Measurements from ENCODE around the gene THAP8.

The THAP8 gene

GRCh38 chr19:36019061-36019670, 34.9 kb downstream of the THAP8 start:
- TF ChIP-seq CTCF (IDR thresholded peaks at IDR 0.05; ENCODE audit: low read depth, low read length, poor library complexity, severe bottlenecking) = no peak
- TF ChIP-seq EZH2phosphoT487 (IDR thresholded peaks at IDR 0.05; ENCODE audit: borderline replicate concordance, low read length) = no peak

GRCh38 chr19:36014012-36014924, 39.8 kb downstream of the THAP8 start, which contains the start of gene ALKBH6:
TSS of gene ALKBH6 (minus strand) at chr19:36014213. CDS start at chr19:36013397, 816 bp downstream.
- Histone ChIP-seq H3K79me2 (ENCODE audit: control insufficient read depth, low read length) (peaks cover 28% of the 10 kb centered on the region), H3K9me3 (ENCODE audit: control insufficient read depth, insufficient read depth, low read length) (no peaks in the 10 kb centered on the region), H3K27me3 (ENCODE audit: control insufficient read depth, low read length) (no peaks in the 10 kb centered on the region), H4K20me1 (ENCODE audit: control insufficient read depth, insufficient read depth, low read depth, low read length) (no peaks in the 10 kb centered on the region), H3K9me2 (replicated peaks; ENCODE audit: control insufficient read depth, low read length) (no peaks in the 10 kb centered on the region), H3F3A (ENCODE audit: control insufficient read depth, insufficient read depth) (0 out of 2 replicates have a peak, but pooled peaks cover 5% of the 10 kb centered on the region), H3K36me3 (ENCODE audit: control insufficient read depth, low read length) (peaks cover 11% of the 10 kb centered on the region), H3K4me1 (ENCODE audit: control insufficient read depth, low read length) (peaks cover 21% of the 10 kb centered on the region), H3K4me3 (ENCODE audit: low read length) (peak within 1 kb of the TSS; percentile 90), H3K4me2 (ENCODE audit: low read length) (peak within 1 kb of the TSS; percentile 84), H3K27ac (ENCODE audit: low read depth, low read length) (peak within 1 kb of the TSS; percentile 33)
- TF ChIP-seq EZH2phosphoT487 (IDR thresholded peaks at IDR 0.05; ENCODE audit: borderline replicate concordance, low read length) (no peak), CTCF (IDR thresholded peaks at IDR 0.05; ENCODE audit: low read depth, low read length, poor library complexity, severe bottlenecking) (no peak)

More at GRCh38 chr19:36019061-36019670, 34.9 kb downstream of the THAP8 start:
- Histone ChIP-seq H3K9me3 (ENCODE audit: control insufficient read depth, insufficient read depth, low read length) (no peaks in the 10 kb centered on the region), H3K27ac (ENCODE audit: low read depth, low read length) (no peak overlapping the region), H3F3A (ENCODE audit: control insufficient read depth, insufficient read depth) (no peaks in the 10 kb centered on the region), H3K27me3 (ENCODE audit: control insufficient read depth, low read length) (no peaks in the 10 kb centered on the region), H3K4me3 (ENCODE audit: low read length) (no peak overlapping the region), H3K4me1 (ENCODE audit: control insufficient read depth, low read length) (peaks cover 13% of the 10 kb centered on the region), H3K9me2 (replicated peaks; ENCODE audit: control insufficient read depth, low read length) (no peaks in the 10 kb centered on the region), H4K20me1 (ENCODE audit: control insufficient read depth, insufficient read depth, low read depth, low read length) (no peaks in the 10 kb centered on the region), H3K4me2 (ENCODE audit: low read length) (no peak overlapping the region), H3K79me2 (ENCODE audit: control insufficient read depth, low read length) (peaks cover 18% of the 10 kb centered on the region), H3K36me3 (ENCODE audit: control insufficient read depth, low read length) (peaks cover 23% of the 10 kb centered on the region)

- Histone ChIP-seq H3K27ac (ENCODE audit: low read depth, low read length) (no peak overlapping the region), H3K9me3 (ENCODE audit: control insufficient read depth, insufficient read depth, low read length) (no peaks in the 10 kb centered on the region), H3F3A (ENCODE audit: control insufficient read depth, insufficient read depth) (0 out of 2 replicates have a peak, but pooled peaks cover 5% of the 10 kb centered on the region), H3K4me3 (ENCODE audit: low read length) (peak overlapping the region; percentile 90), H3K4me1 (ENCODE audit: control insufficient read depth, low read length) (peaks cover 21% of the 10 kb centered on the region), H3K4me2 (ENCODE audit: low read length) (peak overlapping the region; percentile 84), H4K20me1 (ENCODE audit: control insufficient read depth, insufficient read depth, low read depth, low read length) (no peaks in the 10 kb centered on the region), H3K9me2 (replicated peaks; ENCODE audit: control insufficient read depth, low read length) (no peaks in the 10 kb centered on the region), H3K36me3 (ENCODE audit: control insufficient read depth, low read length) (peaks cover 9% of the 10 kb centered on the region), H3K27me3 (ENCODE audit: control insufficient read depth, low read length) (no peaks in the 10 kb centered on the region), H3K79me2 (ENCODE audit: control insufficient read depth, low read length) (peaks cover 28% of the 10 kb centered on the region)
- TF ChIP-seq CTCF (IDR thresholded peaks at IDR 0.05; ENCODE audit: low read depth, low read length, poor library complexity, severe bottlenecking) = no peak
- TF ChIP-seq EZH2phosphoT487 (IDR thresholded peaks at IDR 0.05; ENCODE audit: borderline replicate concordance, low read length) = no peak
Observed at GRCh38 chr19:36013280-36014011, 40.6 kb downstream of the THAP8 start.
